CD4-positive, alpha-beta memory T cell (primary cell): ENCODE results near the gene METTL26. TPM values are rescaled to one million over a fixed set of nuclear protein-coding genes. Genes with fewer than 3 reads are reported as not detected.

Experiments used
- CTCF ChIA-PET: fragments of 350-600 bp; sonication (Branson Sonifier 250); formaldehyde crosslinking; loops from one replicate; lab custom pipeline; 2021; ENCODE audit warnings: inconsistent platforms; ENCODE audit not compliant: partially characterized antibody; lab: Charles Lee
- POLR2A ChIA-PET: fragments of 350-600 bp; sonication (Branson Sonifier 250); formaldehyde crosslinking; loops from one replicate; lab custom pipeline; 2021; ENCODE audit not compliant: partially characterized antibody; lab: Charles Lee
- DNase-seq, 5 donors: peaks; one replicate each; pipeline versions ENCODE4 v3.0.0 to v3.0.0-alpha.2; 2020 to 2022; ENCODE audit warnings: mixed read lengths in 1 of 5
- H3K27ac ChIP-seq: one replicate; pipeline ENCODE4 v1.7.0; 2013; ENCODE audit warnings: low read depth, low read length
- H3K27me3 ChIP-seq: 2 replicates; pipeline ENCODE4 v1.7.0; 2013; ENCODE audit warnings: mild to moderate bottlenecking, low read length, moderate library complexity; ENCODE audit not compliant: insufficient read depth
- H3K36me3 ChIP-seq: 2 replicates; pipeline ENCODE4 v1.7.0; 2013; ENCODE audit warnings: mild to moderate bottlenecking, low read length, moderate library complexity; ENCODE audit not compliant: insufficient read depth
- H3K4me1 ChIP-seq: 2 replicates; pipeline ENCODE4 v1.7.0; 2013; ENCODE audit warnings: mild to moderate bottlenecking, low read length, moderate library complexity; ENCODE audit not compliant: insufficient read depth
- H3K4me3 ChIP-seq, 2 donors: one replicate each; pipeline ENCODE4 v1.7.0; 2013; ENCODE audit warnings: low read length in 2 of 2, mild to moderate bottlenecking in 1 of 2
- H3K9me3 ChIP-seq, 2 donors: one replicate each; pipeline ENCODE4 v1.7.0; 2013; ENCODE audit warnings: low read length in 2 of 2, control low read depth in 1 of 2; ENCODE audit not compliant: control insufficient read depth in 1 of 2
- H3K27ac Mint-ChIP-seq, 7 donors: one replicate each; pipeline ENCODE4 v1.8.0; 2020 to 2021; ENCODE audit warnings: mixed read lengths in 7 of 7, mild to moderate bottlenecking in 6 of 7, inconsistent platforms in 3 of 7, moderate library complexity in 3 of 7
- H3K27me3 Mint-ChIP-seq, 2 donors: one replicate each; pipeline ENCODE4 v1.8.0; 2020 to 2021; ENCODE audit warnings: mixed read lengths in 2 of 2
- H3K36me3 Mint-ChIP-seq, 2 donors: one replicate each; pipeline ENCODE4 v1.8.0; 2020 to 2021; ENCODE audit warnings: mixed read lengths in 2 of 2, inconsistent platforms in 1 of 2, mild to moderate bottlenecking in 1 of 2
- H3K4me1 Mint-ChIP-seq, 4 donors: one replicate each; pipeline ENCODE4 v1.8.0; 2020 to 2021; ENCODE audit warnings: mixed read lengths in 4 of 4, mild to moderate bottlenecking in 1 of 4
- H3K4me3 Mint-ChIP-seq, 8 donors: one replicate each; pipeline ENCODE4 v1.8.0; 2020 to 2021; ENCODE audit warnings: mixed read lengths in 8 of 8, mild to moderate bottlenecking in 7 of 8, moderate library complexity in 6 of 8, inconsistent platforms in 3 of 8
- H3K9me3 Mint-ChIP-seq, 8 donors: one replicate each; pipeline ENCODE4 v1.8.0; 2020 to 2021; ENCODE audit warnings: mixed read lengths in 8 of 8, mild to moderate bottlenecking in 5 of 8, inconsistent platforms in 3 of 8, moderate library complexity in 1 of 8
- intact Hi-C: fragments of 100-400 bp; cut with micrococcal nuclease; formaldehyde crosslinking; loops from one replicate; pipeline ENCODE4 v1.15.1; 2023
- polyA plus RNA-seq, 2 donors: library from polyadenylated mRNA; unstranded; fragments of 300-500 nt; fragmentation: Illumina TruSeq; gene quantifications; one replicate each; pipeline ENCODE4 v1.2.3, GENCODE V29; 2021
- total RNA-seq, 2 experiments: library from RNA; stranded (reverse); gene quantifications; one replicate each; pipeline ENCODE4 v1.2.3, GENCODE V29; 2021

Gene METTL26
- total RNA-seq (10 to 100 TPM; 68.4 to 74.1 TPM), polyA plus RNA-seq (100 to 1,000 TPM in 1 of 2 donors, 10 to 100 TPM in 1; 90.1 to 106 TPM)

- Mint-ChIP-seq H3K9me3 (peaks cover 0 to 7% (median 0%) of the 10 kb centered on the region in 8 donors), H3K4me1 (peaks cover 0 to 10% (median 5%) of the 10 kb centered on the region in 4 donors), H3K4me3 (peak within 1 kb of the TSS; percentile 95 to 100 (median 98)), H3K36me3 (peaks cover 0 to 7% of the 10 kb centered on the region in 2 donors), H3K27ac (peak within 1 kb of the TSS; percentile 94 to 100 (median 99)), H3K27me3 (peaks cover 0 to 3% of the 10 kb centered on the region in 2 donors)
- Histone ChIP-seq H3K4me3 (peak within 1 kb of the TSS; percentile 81 to 86), H3K27ac (peak within 1 kb of the TSS; percentile 76), H3K4me1 (peaks cover 21% of the 10 kb centered on the region), H3K27me3 (no peaks in the 10 kb centered on the region), H3K9me3 (no peaks in the 10 kb centered on the region), H3K36me3 (no peaks in the 10 kb centered on the region)
- DNase-seq, result peak; percentile 92 to 95 (median 93)
- CTCF ChIA-PET, result interaction anchor here (0.6 to 1.6 kb wide), 3 partner anchors 12 to 13 kb away, joined by 3 to 8 read pairs (median 3); no protein-coding TSS in a partner anchor
- POLR2A ChIA-PET, result interaction anchor here (0.6 to 3.5 kb wide), 29 partner anchors 10 to 1632 kb away, joined by 3 to 23 read pairs (median 5); partner anchors contain the start of genes CAPN15, CHTF18, JMJD8 and NHLRC4
- intact Hi-C loops, result loop anchor here (1.0 to 5.0 kb wide), 6 partner anchors 13 to 1336 kb away; partner anchors contain the start of genes RHOT2, TBL3 and WDR90
Observed at GRCh38 chr16:636206-637080, at the start of gene METTL26. Gene METTL26, minus strand, starts transcription at chr16:636305. Its CDS starts 15 bp downstream, at chr16:636290.

- DNase-seq, result no peak
- Mint-ChIP-seq H3K4me1 (peaks cover 5 to 47% (median 29%) of the 10 kb centered on the region in 4 donors), H3K9me3 (peaks cover 0 to 1% (median 0%) of the 10 kb centered on the region in 8 donors), H3K27me3 (no peaks in the 10 kb centered on the region), H3K36me3 (peaks cover 4 to 17% of the 10 kb centered on the region in 2 donors), H3K27ac (peak overlapping the region in 1 of 7 donors; percentile 86), H3K4me3 (peak overlapping the region in 2 of 8 donors; percentile 10 to 29)
- Histone ChIP-seq H3K4me1 (peaks cover 62% of the 10 kb centered on the region), H3K27me3 (no peaks in the 10 kb centered on the region), H3K36me3 (peaks cover 12% of the 10 kb centered on the region), H3K27ac (no peak overlapping the region), H3K4me3 (no peak overlapping the region), H3K9me3 (no peaks in the 10 kb centered on the region)
- CTCF ChIA-PET, result no interaction called here
- intact Hi-C loops, result loop anchor here (1.0 to 2.0 kb wide), 2 partner anchors 17 to 36 kb away; partner anchors contain the start of genes RHOT2 and WDR90
- POLR2A ChIA-PET, result interaction anchor here (0.8 to 10.2 kb wide), 8 partner anchors 8 to 48 kb away, joined by 3 to 212 read pairs (median 7); partner anchors contain the start of genes RHBDL1, RHOT2 and WDR24
Observed at GRCh38 chr16:684961-685696, 49.0 kb upstream of the METTL26 start.

GRCh38 chr16:684071-684794, 48.1 kb upstream of the METTL26 start, which contains the start of gene JMJD8:
Gene JMJD8, minus strand, starts transcription at chr16:684334. Its CDS starts 15 bp downstream, at chr16:684319.
- Histone ChIP-seq H3K27me3 (no peaks in the 10 kb centered on the region), H3K4me1 (peaks cover 58% of the 10 kb centered on the region), H3K4me3 (peak within 1 kb of the TSS in 1 of 2 donors; percentile 62)

GRCh38 chr16:683396-684070, 47.4 kb upstream of the METTL26 start:
- Mint-ChIP-seq H3K4me1 (peaks cover 5 to 43% (median 27%) of the 10 kb centered on the region in 4 donors), H3K4me3 (peak overlapping the region; percentile 41 to 77 (median 67))
- POLR2A ChIA-PET, result interaction anchor here (1.0 to 10.2 kb wide), 9 partner anchors 8 to 47 kb away, joined by 3 to 212 read pairs (median 7); partner anchors contain the start of genes RHBDL1, RHOT2 and WDR24

More at GRCh38 chr16:684071-684794, 48.1 kb upstream of the METTL26 start, which contains the start of gene JMJD8:
- intact Hi-C loops, result loop anchor here (1.0 to 2.0 kb wide), 2 partner anchors 16 to 35 kb away; partner anchors contain the start of genes RHOT2 and WDR90
- Histone ChIP-seq H3K36me3 (peaks cover 12% of the 10 kb centered on the region), H3K27ac (peak within 1 kb of the TSS; percentile 70), H3K9me3 (no peaks in the 10 kb centered on the region)
- H3K9me3 Mint-ChIP-seq, result peaks cover 0 to 1% (median 0%) of the 10 kb centered on the region in 8 donors
- H3K4me1 Mint-ChIP-seq, result peaks cover 6 to 44% (median 27%) of the 10 kb centered on the region in 4 donors
- peak; percentile 93 to 96 (median 94) for DNase-seq
- ChIA-PET POLR2A (interaction anchor here (0.8 to 10.2 kb wide), 10 partner anchors 9 to 47 kb away, joined by 3 to 212 read pairs (median 6); partner anchors contain the start of genes RHBDL1, RHOT2 and WDR24), CTCF (no interaction called here)
- peak within 1 kb of the TSS; percentile 42 to 91 (median 85) for H3K27ac Mint-ChIP-seq
- peaks cover 4 to 17% of the 10 kb centered on the region in 2 donors for H3K36me3 Mint-ChIP-seq
- peak within 1 kb of the TSS; percentile 66 to 86 (median 77) for H3K4me3 Mint-ChIP-seq
- no peaks in the 10 kb centered on the region for H3K27me3 Mint-ChIP-seq

GRCh38 chr16:682493-683395, 46.6 kb upstream of the METTL26 start:
- peaks cover 0 to 1% (median 0%) of the 10 kb centered on the region in 8 donors for H3K9me3 Mint-ChIP-seq
- POLR2A ChIA-PET, result interaction anchor here (0.9 to 10.2 kb wide), 5 partner anchors 10 to 47 kb away, joined by 3 to 212 read pairs (median 6); partner anchors contain the start of genes METTL26, RHOT2 and WDR24

More at GRCh38 chr16:683396-684070, 47.4 kb upstream of the METTL26 start:
- CTCF ChIA-PET, result no interaction called here
- H3K4me3 ChIP-seq, result peak overlapping the region in 1 of 2 donors; percentile 62
- DNase-seq, result no peak
- no peaks in the 10 kb centered on the region for H3K27me3 ChIP-seq
- H3K36me3 ChIP-seq, result peaks cover 12% of the 10 kb centered on the region
- intact Hi-C loops, result loop anchor here (1.0 to 2.0 kb wide), 2 partner anchors 15 to 35 kb away; partner anchors contain the start of genes RHOT2 and WDR90
- no peaks in the 10 kb centered on the region for H3K9me3 ChIP-seq
- Mint-ChIP-seq H3K27ac (peak overlapping the region in 6 of 7 donors; percentile 42 to 91 (median 62)), H3K9me3 (peaks cover 0 to 1% (median 0%) of the 10 kb centered on the region in 8 donors), H3K27me3 (no peaks in the 10 kb centered on the region), H3K36me3 (peaks cover 4 to 17% of the 10 kb centered on the region in 2 donors)
- peaks cover 57% of the 10 kb centered on the region for H3K4me1 ChIP-seq
- peak overlapping the region; percentile 70 for H3K27ac ChIP-seq

More at GRCh38 chr16:682493-683395, 46.6 kb upstream of the METTL26 start:
- H3K4me3 ChIP-seq, result no peak overlapping the region
- peaks cover 5 to 43% (median 27%) of the 10 kb centered on the region in 4 donors for H3K4me1 Mint-ChIP-seq
- CTCF ChIA-PET, result no interaction called here
- peak overlapping the region; percentile 63 to 88 (median 70) for H3K4me3 Mint-ChIP-seq
- H3K36me3 ChIP-seq, result peaks cover 12% of the 10 kb centered on the region
- no peaks in the 10 kb centered on the region for H3K27me3 Mint-ChIP-seq
- no peaks in the 10 kb centered on the region for H3K9me3 ChIP-seq
- peaks cover 55% of the 10 kb centered on the region for H3K4me1 ChIP-seq
- intact Hi-C loops, result no loop called here
- DNase-seq, result no peak
- H3K36me3 Mint-ChIP-seq, result peaks cover 4 to 17% of the 10 kb centered on the region in 2 donors
- no peaks in the 10 kb centered on the region for H3K27me3 ChIP-seq
- H3K27ac Mint-ChIP-seq, result peak overlapping the region in 6 of 7 donors; percentile 13 to 91 (median 80)
- H3K27ac ChIP-seq, result peak overlapping the region; percentile 70
